Measurements from ENCODE around the gene MIEF2. TPM values are rescaled to one million over a fixed set of nuclear protein-coding genes. Genes with fewer than 3 reads are reported as not detected.
"Not testable (repeated sequence)": the region's sequence is repeated elsewhere in the genome, so short reads cannot be mapped to it uniquely, and the experiment has no call there.

MIEF2 gene, protein sequence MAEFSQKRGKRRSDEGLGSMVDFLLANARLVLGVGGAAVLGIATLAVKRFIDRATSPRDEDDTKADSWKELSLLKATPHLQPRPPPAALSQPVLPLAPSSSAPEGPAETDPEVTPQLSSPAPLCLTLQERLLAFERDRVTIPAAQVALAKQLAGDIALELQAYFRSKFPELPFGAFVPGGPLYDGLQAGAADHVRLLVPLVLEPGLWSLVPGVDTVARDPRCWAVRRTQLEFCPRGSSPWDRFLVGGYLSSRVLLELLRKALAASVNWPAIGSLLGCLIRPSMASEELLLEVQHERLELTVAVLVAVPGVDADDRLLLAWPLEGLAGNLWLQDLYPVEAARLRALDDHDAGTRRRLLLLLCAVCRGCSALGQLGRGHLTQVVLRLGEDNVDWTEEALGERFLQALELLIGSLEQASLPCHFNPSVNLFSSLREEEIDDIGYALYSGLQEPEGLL
- total RNA-seq (10 to 100 TPM in 1 of 2 donors, 1 to 10 TPM in 1; 6.1 to 10.2 TPM), total RNA-seq (8.4 to 12.9 reads per million in 2 donors)

DNA sequence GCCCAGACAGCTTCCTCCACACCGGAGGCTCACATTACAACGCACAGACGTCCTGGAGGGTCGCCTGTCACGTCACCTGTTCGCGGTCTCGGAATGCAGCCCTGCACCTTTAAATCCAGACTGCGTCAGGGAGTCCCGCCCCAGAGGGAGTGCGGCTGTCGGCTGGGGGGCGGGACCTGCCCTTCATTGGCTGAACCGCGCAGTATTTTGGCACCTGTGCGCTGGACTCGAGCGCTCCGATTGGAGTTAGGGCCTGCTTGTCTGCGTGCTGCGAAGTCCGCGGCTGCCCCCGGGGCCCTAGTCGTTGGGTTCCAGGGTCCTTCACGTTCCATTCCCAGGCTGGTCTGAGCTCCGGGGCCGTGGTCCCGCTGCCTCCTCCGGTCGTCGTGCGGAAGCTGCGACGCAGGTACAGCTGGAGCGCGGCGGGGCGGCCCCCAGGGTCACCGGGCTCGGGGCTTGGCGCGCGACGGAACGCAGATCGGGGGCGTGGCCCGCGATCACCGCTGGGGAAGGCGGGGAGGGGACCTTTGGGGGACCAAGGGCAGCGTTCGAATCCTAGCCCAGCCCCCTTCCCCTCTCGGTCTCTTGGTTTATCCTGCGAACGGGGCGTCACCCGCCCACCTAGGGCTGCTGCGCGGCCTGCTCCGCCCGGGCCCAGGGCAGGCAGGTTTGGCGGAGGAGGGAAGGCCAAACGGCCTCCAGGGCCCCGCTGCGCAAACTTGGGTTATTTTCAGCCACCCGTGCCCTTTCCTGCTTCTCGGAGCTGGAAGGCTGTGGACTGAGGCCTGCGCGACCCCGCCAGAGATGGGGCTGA lies at the start of gene MIEF2:
Gene MIEF2, plus strand, starts transcription at position 331 of the 814 bp plus-strand sequence. CDS start 2,059 bp downstream, outside the sequence.
- DNase-seq = peak; percentile 86 to 88 (median 88)
- peak within 1 kb of the TSS; percentile 86 for H3K4me3 Mint-ChIP-seq
- ATAC-seq = peak; percentile 92
- H3K27ac Mint-ChIP-seq = peak within 1 kb of the TSS; percentile 68
- H3K27me3 Mint-ChIP-seq = no peaks in the 10 kb centered on the region
- peaks cover 30% of the 10 kb centered on the region for H3K4me1 Mint-ChIP-seq
- no peaks in the 10 kb centered on the region for H3K36me3 Mint-ChIP-seq (ENCODE audit: low read depth)
- no peaks in the 10 kb centered on the region for H3K9me3 ChIP-seq (ENCODE audit: control insufficient read depth, low read length, poor library complexity, severe bottlenecking)

DNA sequence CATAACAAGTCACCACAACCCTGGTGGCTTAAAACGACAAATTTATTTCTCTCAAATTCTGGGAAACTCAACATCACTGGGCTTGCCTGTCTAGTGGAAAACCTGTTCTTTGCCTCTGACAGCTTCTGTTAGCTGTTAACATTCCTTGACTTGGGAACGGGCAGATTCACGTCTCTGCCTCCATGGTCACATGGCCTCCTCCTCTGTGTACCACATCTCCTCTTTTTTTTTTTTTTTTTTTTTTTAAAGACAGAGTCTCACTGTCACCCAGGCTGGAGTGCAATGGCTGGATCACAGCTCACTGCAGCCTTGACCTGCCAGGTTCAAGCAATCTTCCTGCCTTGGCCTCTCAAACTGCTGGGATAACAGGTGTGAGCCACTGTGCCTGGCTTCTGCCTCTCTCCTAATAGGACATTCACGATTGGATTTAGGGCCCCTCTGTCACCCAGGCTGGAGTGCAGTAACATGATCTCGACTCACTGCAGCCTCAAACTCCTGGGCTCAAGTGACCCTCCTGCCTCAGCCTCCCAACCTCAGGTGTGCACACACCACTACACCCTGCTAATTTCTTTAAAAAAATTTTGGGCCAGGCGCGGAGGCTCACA lies 46.7 kb upstream of the MIEF2 start:
- H3K36me3 Mint-ChIP-seq (ENCODE audit: low read depth) = peaks cover 6% of the 10 kb centered on the region
- no peak overlapping the region for H3K27ac Mint-ChIP-seq
- no peaks in the 10 kb centered on the region for H3K9me3 ChIP-seq (ENCODE audit: control insufficient read depth, low read length, poor library complexity, severe bottlenecking)
- peaks cover 8% of the 10 kb centered on the region for H3K4me1 Mint-ChIP-seq
- ATAC-seq (no peak), DNase-seq (no peak)
- no peak overlapping the region for H3K4me3 Mint-ChIP-seq
- no peaks in the 10 kb centered on the region for H3K27me3 Mint-ChIP-seq

DNA sequence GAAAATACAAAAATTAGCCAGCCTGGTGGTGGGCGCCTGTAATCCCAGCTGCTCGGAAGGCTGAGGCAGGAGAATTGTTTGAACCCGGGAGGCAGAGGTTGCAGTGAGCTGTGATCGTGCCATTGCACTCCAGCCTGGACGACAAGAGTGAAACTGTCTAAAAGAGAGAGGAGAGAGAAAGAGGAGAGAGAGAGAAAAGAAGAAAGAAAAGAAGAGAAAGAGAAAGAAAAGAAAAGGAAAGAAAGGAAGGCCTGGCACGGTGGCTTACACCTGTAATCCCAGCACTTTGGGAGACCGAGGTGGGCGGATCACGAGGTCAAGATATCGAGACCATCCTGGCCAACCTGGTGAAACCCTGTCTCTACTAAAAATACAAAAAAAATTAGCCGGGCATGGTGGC lies 43.6 kb upstream of the MIEF2 start:
- not testable (repeated sequence) for DNase-seq; H3K9me3 ChIP-seq (ENCODE audit: control insufficient read depth, low read length, poor library complexity, severe bottlenecking); H3K27me3 Mint-ChIP-seq; H3K4me1 Mint-ChIP-seq; ATAC-seq; H3K36me3 Mint-ChIP-seq (ENCODE audit: low read depth)
- Mint-ChIP-seq H3K27ac (peak overlapping the region; percentile 37), H3K4me3 (peak overlapping the region; percentile 15)

DNA sequence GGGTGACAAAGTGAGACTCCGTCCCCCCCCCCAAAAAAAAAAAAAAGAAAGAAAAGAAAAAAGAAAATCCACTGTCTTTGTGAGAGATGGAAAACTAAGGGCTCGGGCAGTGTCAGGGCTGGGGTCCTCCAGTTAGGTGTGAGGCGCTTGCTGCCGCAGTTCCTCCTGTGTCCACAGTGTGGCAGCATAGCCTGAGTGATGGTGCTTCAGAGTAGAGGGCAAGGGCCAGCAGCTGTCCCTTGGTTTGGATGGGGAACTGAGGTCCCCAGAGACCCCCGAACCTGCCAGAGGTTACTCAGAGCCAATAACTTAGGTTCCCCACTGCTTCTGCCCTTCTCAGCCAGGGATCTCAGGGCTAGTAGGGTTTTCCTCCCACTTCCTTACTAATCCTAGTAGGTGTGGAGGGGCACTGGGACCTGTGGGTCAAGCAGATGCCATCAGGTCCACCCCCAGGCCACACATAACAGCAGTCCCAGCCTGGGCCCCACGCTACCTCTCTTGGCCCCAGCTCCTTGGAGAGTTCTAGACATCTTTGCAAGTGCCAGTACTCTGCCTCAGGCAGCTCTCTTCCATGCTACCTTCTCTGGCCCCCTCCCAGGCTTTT lies 42.9 kb upstream of the MIEF2 start:
- H3K27me3 Mint-ChIP-seq = no peaks in the 10 kb centered on the region
- no peaks in the 10 kb centered on the region for H3K36me3 Mint-ChIP-seq (ENCODE audit: low read depth)
- DNase-seq (peak; percentile 51 to 68 (median 56)), ATAC-seq (peak; percentile 89)
- no peaks in the 10 kb centered on the region for H3K9me3 ChIP-seq (ENCODE audit: control insufficient read depth, low read length, poor library complexity, severe bottlenecking)
- no peak overlapping the region for H3K4me3 Mint-ChIP-seq
- H3K27ac Mint-ChIP-seq = peak overlapping the region; percentile 37
- peaks cover 6% of the 10 kb centered on the region for H3K4me1 Mint-ChIP-seq

DNA sequence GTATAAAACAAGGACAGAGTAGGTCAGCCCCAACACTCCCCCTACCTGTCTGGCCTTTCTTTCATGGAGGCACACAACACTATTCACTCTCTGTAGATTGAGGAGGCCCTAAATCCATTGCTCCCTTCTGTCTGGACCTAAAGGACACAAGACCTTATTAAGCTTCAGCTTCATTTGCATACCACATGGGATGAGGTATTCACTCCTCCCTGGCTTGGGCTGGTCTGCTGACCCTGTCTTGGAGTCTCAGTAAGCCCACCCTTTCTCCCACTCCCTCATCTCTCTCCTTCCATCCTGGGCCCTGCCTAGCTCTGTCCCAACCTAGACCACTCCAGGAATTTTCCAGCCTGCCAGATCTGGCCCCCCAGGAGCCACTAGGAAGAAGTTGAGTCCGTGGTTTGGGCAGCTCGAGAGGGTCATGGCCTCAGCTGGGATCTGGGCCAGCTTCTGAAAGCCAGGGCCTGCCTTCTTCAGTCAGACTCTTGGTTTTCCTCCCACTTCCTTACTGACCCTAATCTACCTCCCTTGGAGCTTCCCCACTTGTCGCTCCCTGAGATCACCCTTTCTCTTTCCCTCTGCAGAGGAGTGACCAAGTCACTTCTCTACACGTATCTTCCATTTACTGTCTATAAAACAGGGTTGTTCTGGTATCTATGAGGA lies 41.6 kb upstream of the MIEF2 start:
- Mint-ChIP-seq H3K36me3 (ENCODE audit: low read depth) (no peaks in the 10 kb centered on the region), H3K4me3 (no peak overlapping the region), H3K27ac (peak overlapping the region; percentile 53), H3K4me1 (peaks cover 6% of the 10 kb centered on the region), H3K27me3 (no peaks in the 10 kb centered on the region)
- no peak for DNase-seq
- ATAC-seq = no peak
- no peaks in the 10 kb centered on the region for H3K9me3 ChIP-seq (ENCODE audit: control insufficient read depth, low read length, poor library complexity, severe bottlenecking)

DNA sequence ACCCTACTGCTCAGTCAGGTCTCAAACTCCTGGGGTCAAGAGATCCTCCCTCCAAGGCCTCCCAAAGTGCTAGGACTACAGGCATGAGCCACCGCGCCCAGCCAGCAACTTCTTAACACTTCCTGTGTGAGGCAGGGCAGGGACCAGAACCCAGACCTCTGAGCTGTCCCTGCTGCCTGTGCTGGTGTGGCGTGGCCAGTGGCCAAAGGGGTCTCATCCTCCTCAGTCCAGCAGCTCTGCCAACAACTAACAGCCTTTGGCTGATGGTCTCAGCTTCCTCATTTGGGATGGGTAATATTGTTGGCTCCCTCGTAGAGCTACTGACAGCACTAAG lies 36.4 kb upstream of the MIEF2 start:
- ATAC-seq (no peak), DNase-seq (no peak)
- Mint-ChIP-seq H3K36me3 (ENCODE audit: low read depth) (peaks cover 3% of the 10 kb centered on the region), H3K27me3 (no peaks in the 10 kb centered on the region), H3K4me3 (no peak overlapping the region), H3K27ac (no peak overlapping the region), H3K4me1 (peaks cover 23% of the 10 kb centered on the region)
- H3K9me3 ChIP-seq (ENCODE audit: control insufficient read depth, low read length, poor library complexity, severe bottlenecking) = no peaks in the 10 kb centered on the region

DNA sequence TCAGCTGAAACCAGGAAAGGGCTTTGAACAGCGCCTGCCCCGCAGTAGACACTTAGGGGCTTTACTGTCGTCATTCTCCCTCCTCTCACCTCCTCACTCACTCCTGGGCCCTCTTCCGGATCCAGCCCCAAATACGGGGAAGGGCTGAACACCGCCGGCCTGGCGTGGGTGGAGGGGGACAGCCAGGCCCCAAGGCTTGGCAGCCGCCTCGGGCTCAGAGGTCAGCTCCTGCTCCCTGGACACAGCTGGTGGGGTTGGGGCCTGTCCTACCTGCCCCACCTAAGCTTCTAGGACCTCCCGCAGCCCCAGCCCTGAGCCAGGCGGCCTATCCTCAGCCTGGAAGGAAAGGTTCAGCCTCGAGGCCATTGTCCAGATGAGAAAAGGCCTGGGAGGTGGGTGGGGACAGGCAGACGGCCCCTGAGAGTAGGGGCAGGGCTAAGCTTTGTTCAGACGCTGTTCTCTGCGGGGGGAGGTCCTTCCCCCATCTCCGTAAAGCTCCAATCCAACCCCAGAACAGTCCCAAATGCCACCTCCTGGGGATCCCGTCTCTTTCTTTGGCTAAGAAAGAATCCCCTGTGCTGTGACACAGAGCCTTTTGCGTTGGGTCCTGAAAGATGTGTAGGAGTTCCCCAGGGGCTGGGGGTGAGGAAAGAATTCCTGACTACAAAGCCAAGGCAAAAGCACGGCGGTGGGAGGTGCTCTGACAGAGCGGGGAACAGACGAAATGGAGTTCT lies 35.9 kb upstream of the MIEF2 start:
- ATAC-seq = no peak
- Mint-ChIP-seq H3K27me3 (no peaks in the 10 kb centered on the region), H3K36me3 (ENCODE audit: low read depth) (peaks cover 3% of the 10 kb centered on the region), H3K4me3 (peak overlapping the region; percentile 100), H3K27ac (no peak overlapping the region), H3K4me1 (peaks cover 23% of the 10 kb centered on the region)
- H3K9me3 ChIP-seq (ENCODE audit: control insufficient read depth, low read length, poor library complexity, severe bottlenecking) = no peaks in the 10 kb centered on the region
- no peak for DNase-seq

DNA sequence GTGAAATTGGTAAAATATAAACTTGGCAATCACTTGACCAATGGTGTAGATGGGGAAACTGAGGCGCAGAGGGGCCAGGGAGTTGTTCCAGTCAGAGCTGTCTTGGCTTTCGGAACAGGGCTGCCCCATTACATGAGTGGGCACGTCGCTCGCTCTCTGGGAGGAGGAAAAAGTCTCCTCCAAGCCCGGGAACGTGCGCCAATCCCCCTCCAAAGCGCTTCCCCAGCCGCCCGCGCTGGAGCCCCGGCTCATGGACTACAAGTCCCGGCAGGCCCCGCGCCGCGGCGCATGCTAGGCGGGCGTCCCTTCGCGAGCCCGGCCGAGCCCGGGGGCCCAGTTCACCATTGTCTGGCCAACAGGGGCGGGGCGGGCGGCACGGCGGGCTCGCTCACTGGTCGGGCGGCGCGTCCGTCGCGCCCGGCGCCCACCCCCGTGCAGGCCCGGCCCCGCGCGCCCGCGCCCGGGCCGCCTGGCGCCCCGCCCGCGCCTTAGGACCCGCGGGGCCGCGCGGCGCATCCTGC lies 35.3 kb upstream of the MIEF2 start, which contains the start of gene LLGL1:
Gene LLGL1, plus strand, starts transcription at position 515 of the 521 bp plus-strand sequence. CDS start 48 bp downstream, outside the sequence.
- Mint-ChIP-seq H3K4me1 (peaks cover 25% of the 10 kb centered on the region), H3K36me3 (ENCODE audit: low read depth) (peaks cover 3% of the 10 kb centered on the region), H3K4me3 (peak within 1 kb of the TSS; percentile 100), H3K27ac (peak within 1 kb of the TSS; percentile 94), H3K27me3 (no peaks in the 10 kb centered on the region)
- DNase-seq (peak; percentile 95 to 98 (median 95)), ATAC-seq (peak; percentile 98)
- H3K9me3 ChIP-seq (ENCODE audit: control insufficient read depth, low read length, poor library complexity, severe bottlenecking) = no peaks in the 10 kb centered on the region

DNA sequence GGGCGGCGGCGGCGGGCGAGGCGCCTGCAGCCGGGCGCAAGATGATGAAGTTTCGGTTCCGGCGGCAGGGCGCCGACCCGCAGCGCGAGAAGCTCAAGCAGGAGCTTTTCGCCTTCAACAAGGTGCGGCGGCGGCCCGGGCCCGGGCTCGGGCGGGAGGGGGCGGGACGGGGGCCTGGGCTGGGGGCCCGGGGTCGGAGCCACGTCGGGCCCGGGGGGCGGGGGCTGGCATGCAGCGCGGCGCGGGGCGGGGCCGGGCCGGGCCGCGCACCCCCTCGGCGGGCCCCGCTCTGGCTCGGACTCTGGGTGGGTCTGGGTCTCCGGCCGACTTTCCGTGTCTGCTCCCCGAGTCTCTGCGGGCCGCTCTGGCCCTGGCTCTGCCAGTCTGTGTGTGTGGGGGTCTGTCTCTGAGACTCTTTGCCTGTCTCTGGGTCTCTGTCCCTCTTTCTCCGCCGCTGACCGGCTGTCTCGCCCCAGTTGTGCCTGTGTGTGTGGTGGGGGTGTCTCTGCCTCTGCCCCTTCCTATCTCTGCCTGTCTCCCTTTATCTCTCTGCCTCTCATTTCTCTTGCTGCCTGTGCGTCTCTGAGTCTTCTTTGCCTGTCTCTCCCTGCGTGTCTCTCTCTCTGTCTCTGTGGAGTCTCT lies 34.7 kb upstream of the MIEF2 start:
- ATAC-seq (no peak), DNase-seq (no peak)
- H3K9me3 ChIP-seq (ENCODE audit: control insufficient read depth, low read length, poor library complexity, severe bottlenecking) = no peaks in the 10 kb centered on the region
- Mint-ChIP-seq H3K27ac (peak overlapping the region; percentile 94), H3K27me3 (no peaks in the 10 kb centered on the region), H3K4me1 (peaks cover 25% of the 10 kb centered on the region), H3K4me3 (peak overlapping the region; percentile 100), H3K36me3 (ENCODE audit: low read depth) (peaks cover 3% of the 10 kb centered on the region)

DNA sequence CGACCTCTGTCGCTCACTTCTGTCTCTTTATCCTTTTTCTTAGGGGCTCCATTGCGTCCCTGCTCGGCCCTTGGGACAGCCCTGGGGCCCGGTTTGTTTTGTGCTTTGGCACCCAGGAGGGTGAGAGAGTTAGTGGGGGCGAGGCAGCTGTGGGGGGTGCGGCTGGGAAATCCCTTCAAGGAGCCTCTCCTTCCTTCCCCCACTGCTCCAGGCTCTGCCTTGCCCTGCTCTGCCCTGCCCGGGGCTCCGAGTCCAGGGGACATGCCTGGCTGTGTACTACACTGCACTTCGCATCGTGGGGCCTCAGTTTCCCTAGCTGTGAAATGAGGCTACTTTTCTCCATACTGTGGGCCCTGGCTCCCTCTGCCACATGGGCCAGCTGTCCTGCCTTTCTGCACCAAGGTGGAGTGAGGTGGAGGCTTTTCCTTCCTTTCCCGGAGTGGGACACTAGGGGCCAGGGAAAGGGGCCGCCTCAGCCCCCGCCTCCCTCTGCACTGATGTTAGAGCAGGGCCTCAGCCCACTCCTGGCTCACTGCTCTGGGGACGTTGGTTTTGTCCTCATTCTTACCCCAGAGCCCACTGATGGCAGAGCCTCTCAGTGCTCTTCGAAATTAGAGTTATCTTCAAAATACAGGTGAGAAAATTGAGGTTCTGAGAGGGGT lies 34.0 kb upstream of the MIEF2 start:
- ATAC-seq (no peak), DNase-seq (no peak)
- no peaks in the 10 kb centered on the region for H3K9me3 ChIP-seq (ENCODE audit: control insufficient read depth, low read length, poor library complexity, severe bottlenecking)
- Mint-ChIP-seq H3K4me1 (peaks cover 25% of the 10 kb centered on the region), H3K27me3 (no peaks in the 10 kb centered on the region), H3K36me3 (ENCODE audit: low read depth) (peaks cover 3% of the 10 kb centered on the region), H3K27ac (peak overlapping the region; percentile 94), H3K4me3 (peak overlapping the region; percentile 100)

DNA sequence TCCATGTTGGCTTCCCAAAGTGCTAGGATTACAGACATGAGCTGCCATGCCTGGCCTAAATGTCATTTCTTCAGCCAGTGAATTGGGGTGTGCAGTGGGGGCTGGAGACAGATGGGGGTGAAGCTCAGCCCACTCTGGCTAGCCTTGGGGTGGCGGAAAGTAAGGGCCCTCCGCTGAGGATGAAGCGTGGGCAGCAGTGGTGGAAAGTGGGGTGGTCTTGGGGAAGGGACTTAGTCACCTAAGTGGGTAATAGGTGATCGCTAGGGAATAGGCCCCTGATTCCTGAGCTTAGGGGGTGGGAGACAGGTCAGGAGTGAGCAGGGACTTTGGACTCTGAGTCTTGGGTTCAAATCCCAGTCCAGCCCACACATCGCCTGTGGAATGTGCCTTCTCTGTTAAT lies 32.8 kb upstream of the MIEF2 start:
- peaks cover 3% of the 10 kb centered on the region for H3K36me3 Mint-ChIP-seq (ENCODE audit: low read depth)
- H3K4me3 Mint-ChIP-seq = no peak overlapping the region
- H3K4me1 Mint-ChIP-seq = peaks cover 25% of the 10 kb centered on the region
- ATAC-seq = no peak
- no peak for DNase-seq
- H3K27ac Mint-ChIP-seq = peak overlapping the region; percentile 71
- no peaks in the 10 kb centered on the region for H3K27me3 Mint-ChIP-seq
- no peaks in the 10 kb centered on the region for H3K9me3 ChIP-seq (ENCODE audit: control insufficient read depth, low read length, poor library complexity, severe bottlenecking)

All from T-helper 17 cell (primary cell).